CD8-positive, alpha-beta memory T cell (primary cell): ENCODE measurements around the gene IFT43. TPM values are rescaled to one million over a fixed set of nuclear protein-coding genes. Genes with fewer than 3 reads are reported as not detected.

Source experiments
- CTCF ChIA-PET: fragments of 350-600 bp; sonication (Branson Sonifier 250); formaldehyde crosslinking; loops from one replicate; lab custom pipeline; 2021; ENCODE audit warnings: antibody characterized with exemption; lab: Charles Lee
- POLR2A ChIA-PET: fragments of 350-600 bp; sonication (Branson Sonifier 250); formaldehyde crosslinking; loops from one replicate; lab custom pipeline; 2021; ENCODE audit warnings: antibody characterized with exemption; lab: Charles Lee
- DNase-seq, 5 donors: peaks; one replicate each; pipeline versions ENCODE4 v3.0.0 to v3.0.0-alpha.2; 2020 to 2022; ENCODE audit warnings: mixed read lengths in 1 of 5
- H3K27ac ChIP-seq: one replicate; pipeline ENCODE4 v1.7.0; 2013; ENCODE audit warnings: low read depth, mild to moderate bottlenecking, low read length, moderate library complexity
- H3K27me3 ChIP-seq: 2 replicates; pipeline ENCODE4 v1.7.0; 2013; ENCODE audit warnings: low read length, mild to moderate bottlenecking; ENCODE audit not compliant: insufficient read depth, poor library complexity, severe bottlenecking
- H3K36me3 ChIP-seq: 2 replicates; pipeline ENCODE4 v1.7.0; 2013; ENCODE audit warnings: mild to moderate bottlenecking, low read length, moderate library complexity; ENCODE audit not compliant: insufficient read depth
- H3K4me1 ChIP-seq: 2 replicates; pipeline ENCODE4 v1.7.0; 2013; ENCODE audit warnings: mild to moderate bottlenecking, low read length, moderate library complexity; ENCODE audit not compliant: insufficient read depth
- H3K4me3 ChIP-seq: 2 replicates; pipeline ENCODE4 v1.7.0; 2013; ENCODE audit warnings: mild to moderate bottlenecking, low read length
- H3K9me3 ChIP-seq: 2 replicates; pipeline ENCODE4 v1.7.0; 2013; ENCODE audit warnings: mild to moderate bottlenecking, low read length
- H3K27ac Mint-ChIP-seq, 8 donors: one replicate each; pipeline ENCODE4 v1.8.0; 2020 to 2021; ENCODE audit warnings: mixed read lengths in 8 of 8, mild to moderate bottlenecking in 6 of 8, inconsistent platforms in 3 of 8, moderate library complexity in 3 of 8
- H3K27me3 Mint-ChIP-seq, 2 donors: one replicate each; pipeline ENCODE4 v1.8.0; 2020 to 2021; ENCODE audit warnings: mixed read lengths in 2 of 2, mild to moderate bottlenecking in 1 of 2, moderate library complexity in 1 of 2
- H3K36me3 Mint-ChIP-seq, 3 donors: one replicate each; pipeline ENCODE4 v1.8.0; 2020 to 2021; ENCODE audit warnings: mixed read lengths in 3 of 3, inconsistent platforms in 1 of 3, mild to moderate bottlenecking in 1 of 3
- H3K4me1 Mint-ChIP-seq, 3 donors: one replicate each; pipeline ENCODE4 v1.8.0; 2020 to 2021; ENCODE audit warnings: mixed read lengths in 3 of 3, inconsistent platforms in 1 of 3, mild to moderate bottlenecking in 1 of 3
- H3K4me3 Mint-ChIP-seq, 7 donors: one replicate each; pipeline ENCODE4 v1.8.0; 2020 to 2021; ENCODE audit warnings: mixed read lengths in 7 of 7, mild to moderate bottlenecking in 6 of 7, moderate library complexity in 4 of 7, inconsistent platforms in 2 of 7
- H3K9me3 Mint-ChIP-seq, 5 donors: one replicate each; pipeline ENCODE4 v1.8.0; 2020 to 2022; ENCODE audit warnings: mixed read lengths in 5 of 5, mild to moderate bottlenecking in 3 of 5, moderate library complexity in 2 of 5, inconsistent platforms in 1 of 5
- polyA plus RNA-seq: library from polyadenylated mRNA; unstranded; fragments of 300-500 nt; fragmentation: Illumina TruSeq; gene quantifications from one replicate; pipeline ENCODE4 v1.2.3, GENCODE V29; 2021
- total RNA-seq, 2 experiments: library from RNA; stranded (reverse); gene quantifications; one replicate each; pipeline ENCODE4 v1.2.3, GENCODE V29; 2021

IFT43 gene
- total and polyA plus RNA-seq, 3 experiments from 2014 or later = 12.6 to 14.4 (median 14.2) TPM

DNA sequence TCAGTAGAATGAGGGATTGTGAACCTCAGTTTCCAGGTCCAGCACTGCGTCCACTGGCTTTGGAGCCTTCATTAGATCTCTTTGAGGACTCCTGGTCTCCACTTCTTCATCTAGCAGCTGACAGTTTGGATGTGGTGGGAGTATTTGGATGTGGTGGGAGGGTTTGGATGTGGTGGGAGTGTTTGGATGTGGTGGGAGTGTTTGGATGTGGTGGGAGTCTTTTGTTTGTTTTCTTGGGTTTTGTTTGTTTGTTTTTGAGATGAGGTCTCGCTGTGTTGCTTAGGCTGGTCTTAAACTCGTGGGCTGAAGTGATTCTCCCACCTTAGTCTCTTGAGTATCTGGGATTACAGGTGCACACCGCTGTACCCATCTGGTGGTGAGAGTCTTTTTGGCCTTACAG is 64.7 kb downstream of the IFT43 start:
- ChIA-PET POLR2A (no interaction called here), CTCF (interaction anchor here (0.7 to 3.0 kb wide), 13 partner anchors 8 to 598 kb away, joined by 3 to 31 read pairs (median 4); no protein-coding TSS in a partner anchor)
- Histone ChIP-seq H3K27me3 (no peaks in the 10 kb centered on the region), H3K27ac (no peak overlapping the region), H3K36me3 (no peaks in the 10 kb centered on the region), H3K9me3 (no peaks in the 10 kb centered on the region), H3K4me1 (no peaks in the 10 kb centered on the region), H3K4me3 (no peak overlapping the region)
- Mint-ChIP-seq H3K36me3 (no peaks in the 10 kb centered on the region), H3K27ac (no peak overlapping the region), H3K4me3 (no peak overlapping the region), H3K4me1 (no peaks in the 10 kb centered on the region), H3K27me3 (no peaks in the 10 kb centered on the region), H3K9me3 (no peaks in the 10 kb centered on the region)
- DNase-seq = no peak

DNA sequence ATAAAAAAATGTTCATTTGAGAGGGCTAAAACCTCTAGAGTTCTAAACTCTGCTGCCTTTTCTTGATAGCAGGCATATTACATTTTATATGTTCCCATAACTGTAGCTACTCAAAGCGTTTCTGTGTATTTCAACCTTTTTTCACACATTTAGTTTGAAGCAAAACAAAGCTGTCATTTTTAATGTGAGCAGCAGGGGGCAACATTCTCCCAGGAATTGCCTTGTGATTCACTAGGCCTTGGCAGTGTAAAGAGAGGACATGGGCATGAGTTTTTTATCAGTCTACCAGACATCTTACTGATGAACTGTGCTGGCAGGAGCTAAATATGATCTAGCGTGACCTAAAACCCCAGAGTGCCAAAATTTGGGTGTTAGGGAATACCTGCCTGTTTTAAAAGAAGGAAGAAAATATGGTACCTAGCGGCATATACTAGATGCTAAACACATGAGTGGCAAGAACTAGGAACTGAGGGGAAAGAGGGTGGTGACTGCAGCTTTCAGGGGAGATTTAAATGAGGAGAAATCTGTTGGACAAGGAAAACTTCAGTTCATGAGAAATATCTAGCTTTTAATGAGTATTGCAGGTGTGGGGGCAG is 65.3 kb downstream of the IFT43 start:
- ChIA-PET POLR2A (no interaction called here), CTCF (interaction anchor here (0.7 to 3.0 kb wide), 14 partner anchors 8 to 597 kb away, joined by 3 to 31 read pairs (median 4); no protein-coding TSS in a partner anchor)
- DNase-seq = peak in 4 of 5 donors; percentile 11 to 40 (median 33)

DNA sequence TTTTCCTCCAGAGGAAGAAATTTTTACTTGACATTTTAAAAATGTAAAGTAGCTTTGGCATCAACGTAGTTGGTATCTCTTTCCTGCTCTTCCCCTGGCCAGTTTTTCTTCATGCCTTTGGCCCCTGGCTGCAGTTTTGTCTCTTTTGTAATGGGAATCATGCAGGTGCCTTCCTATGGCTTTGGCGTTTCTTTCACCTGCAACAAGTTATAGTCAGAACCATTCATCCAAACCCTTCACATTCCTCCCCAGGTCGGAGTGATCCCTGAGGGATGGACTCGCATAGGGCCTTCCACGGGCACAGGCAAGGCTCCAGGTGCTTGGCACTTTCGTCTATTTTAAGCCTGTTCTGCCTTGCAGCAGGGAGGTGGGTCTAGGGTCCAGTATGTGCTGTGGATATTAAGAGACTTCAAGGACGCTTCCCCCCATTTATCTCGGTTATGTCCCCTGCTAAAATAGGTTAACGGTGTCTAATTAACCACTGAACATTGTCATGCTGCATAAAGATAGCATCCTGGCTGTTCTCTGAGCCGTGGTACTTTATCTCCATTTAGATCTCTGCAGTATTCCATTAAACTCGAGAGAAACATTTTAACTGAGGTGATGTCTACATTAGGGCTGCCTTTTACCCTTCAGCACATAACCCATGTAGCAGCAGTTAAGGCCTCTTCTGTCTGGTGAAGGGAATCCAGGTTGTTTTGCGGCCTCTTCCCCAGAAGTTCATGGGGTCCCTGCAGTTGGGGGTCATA is 66.3 kb downstream of the IFT43 start:
- Histone ChIP-seq H3K27me3 (no peaks in the 10 kb centered on the region), H3K27ac (no peak overlapping the region), H3K36me3 (no peaks in the 10 kb centered on the region), H3K9me3 (no peaks in the 10 kb centered on the region), H3K4me1 (no peaks in the 10 kb centered on the region), H3K4me3 (no peak overlapping the region)
- H3K9me3 Mint-ChIP-seq = no peaks in the 10 kb centered on the region
- no peak overlapping the region for H3K27ac Mint-ChIP-seq
- no peak overlapping the region for H3K4me3 Mint-ChIP-seq
- POLR2A ChIA-PET = no interaction called here
- no peak for DNase-seq
- H3K36me3 Mint-ChIP-seq = peaks cover 0 to under 1% (median 0%) of the 10 kb centered on the region in 3 donors
- H3K27me3 Mint-ChIP-seq = no peaks in the 10 kb centered on the region
- H3K4me1 Mint-ChIP-seq = peaks cover 0 to 4% (median 0%) of the 10 kb centered on the region in 3 donors
- CTCF ChIA-PET = interaction anchor here (1.0 to 3.0 kb wide), 7 partner anchors 9 to 596 kb away, joined by 3 to 31 read pairs (median 6); no protein-coding TSS in a partner anchor

More for the DNA sequence above, 65.3 kb downstream of the IFT43 start:
- H3K4me1 Mint-ChIP-seq = peaks cover 0 to 4% (median 0%) of the 10 kb centered on the region in 3 donors
- Histone ChIP-seq H3K36me3 (no peaks in the 10 kb centered on the region), H3K27ac (no peak overlapping the region), H3K27me3 (no peaks in the 10 kb centered on the region), H3K4me1 (no peaks in the 10 kb centered on the region), H3K9me3 (no peaks in the 10 kb centered on the region), H3K4me3 (no peak overlapping the region)
- no peak overlapping the region for H3K4me3 Mint-ChIP-seq
- H3K36me3 Mint-ChIP-seq = no peaks in the 10 kb centered on the region
- no peaks in the 10 kb centered on the region for H3K27me3 Mint-ChIP-seq
- H3K9me3 Mint-ChIP-seq = no peaks in the 10 kb centered on the region
- no peak overlapping the region for H3K27ac Mint-ChIP-seq

DNA sequence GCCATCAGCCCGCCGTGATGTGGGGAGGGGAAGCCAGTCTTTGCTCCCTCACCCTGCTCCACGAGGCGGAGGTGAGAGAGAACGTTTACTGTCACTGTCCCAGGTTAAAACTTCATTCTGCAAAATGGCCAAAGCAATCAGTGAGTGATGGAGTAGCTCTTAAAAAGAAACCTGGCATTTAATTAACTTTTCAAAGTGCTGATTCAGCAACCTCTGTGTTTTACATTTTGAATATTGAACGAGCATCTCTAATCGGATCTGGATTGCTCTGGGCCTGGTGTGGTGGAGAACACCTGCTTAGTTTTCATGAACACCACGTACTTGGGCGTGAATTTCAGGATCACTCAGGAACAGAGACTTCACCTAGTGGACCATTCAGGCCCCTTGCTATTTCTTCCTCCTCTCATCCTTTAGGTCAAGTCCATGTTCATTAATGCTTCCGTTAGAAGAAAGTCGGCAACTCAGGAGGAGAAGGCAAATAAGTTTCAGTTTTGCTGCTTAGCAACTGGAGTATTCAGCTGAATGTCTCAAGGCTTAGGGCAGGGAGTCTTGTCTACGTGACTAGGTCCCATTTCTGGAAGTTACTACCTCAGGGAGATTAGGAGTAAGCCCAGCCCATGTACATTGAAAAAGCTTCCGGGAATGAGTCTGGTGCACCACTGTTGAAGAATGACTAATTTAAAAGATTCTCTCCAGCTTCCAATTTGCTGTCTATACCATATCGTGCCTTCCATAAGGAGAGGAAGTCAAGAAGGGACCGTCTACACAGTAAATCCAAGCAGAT is 68.2 kb downstream of the IFT43 start:
- DNase-seq = no peak
- Mint-ChIP-seq H3K4me3 (no peak overlapping the region), H3K9me3 (no peaks in the 10 kb centered on the region), H3K27ac (no peak overlapping the region), H3K27me3 (no peaks in the 10 kb centered on the region), H3K36me3 (peaks cover 0 to 2% (median 1%) of the 10 kb centered on the region in 3 donors), H3K4me1 (peaks cover 0 to 4% (median 0%) of the 10 kb centered on the region in 3 donors)
- Histone ChIP-seq H3K4me3 (no peak overlapping the region), H3K4me1 (no peaks in the 10 kb centered on the region), H3K27ac (no peak overlapping the region), H3K27me3 (no peaks in the 10 kb centered on the region), H3K36me3 (no peaks in the 10 kb centered on the region), H3K9me3 (no peaks in the 10 kb centered on the region)
- POLR2A ChIA-PET = no interaction called here
- CTCF ChIA-PET = interaction anchor here (1.3 kb wide), 1 partner anchor 299 kb away, joined by 9 read pairs; no protein-coding TSS in a partner anchor

DNA sequence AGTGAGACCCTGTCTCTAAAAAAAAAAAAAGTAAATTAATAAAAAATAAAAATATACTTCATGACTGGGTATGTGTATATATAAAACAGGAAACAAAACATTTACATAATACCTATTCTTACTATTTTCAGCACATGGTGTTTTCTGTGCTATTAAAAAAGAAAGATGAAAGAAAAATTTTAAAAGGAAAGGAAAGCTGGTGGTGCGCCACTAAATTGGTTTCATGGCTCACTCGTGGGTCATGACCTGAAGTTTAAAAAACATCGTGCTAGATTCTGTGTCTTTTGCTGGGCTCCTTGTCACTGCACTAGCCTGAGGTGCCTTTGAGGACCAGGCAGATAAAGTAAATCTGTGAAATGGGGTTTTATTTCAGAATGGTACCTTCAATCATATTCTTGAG is 69.8 kb downstream of the IFT43 start:
- Histone ChIP-seq H3K27me3 (no peaks in the 10 kb centered on the region), H3K4me1 (no peaks in the 10 kb centered on the region), H3K36me3 (no peaks in the 10 kb centered on the region), H3K4me3 (no peak overlapping the region), H3K9me3 (no peaks in the 10 kb centered on the region), H3K27ac (no peak overlapping the region)
- H3K36me3 Mint-ChIP-seq = peaks cover 6 to 10% (median 7%) of the 10 kb centered on the region in 3 donors
- peaks cover 0 to 4% (median 0%) of the 10 kb centered on the region in 3 donors for H3K4me1 Mint-ChIP-seq
- POLR2A ChIA-PET = no interaction called here
- H3K27ac Mint-ChIP-seq = no peak overlapping the region
- no peaks in the 10 kb centered on the region for H3K9me3 Mint-ChIP-seq
- CTCF ChIA-PET = no interaction called here
- DNase-seq = no peak
- H3K4me3 Mint-ChIP-seq = no peak overlapping the region
- no peaks in the 10 kb centered on the region for H3K27me3 Mint-ChIP-seq

DNA sequence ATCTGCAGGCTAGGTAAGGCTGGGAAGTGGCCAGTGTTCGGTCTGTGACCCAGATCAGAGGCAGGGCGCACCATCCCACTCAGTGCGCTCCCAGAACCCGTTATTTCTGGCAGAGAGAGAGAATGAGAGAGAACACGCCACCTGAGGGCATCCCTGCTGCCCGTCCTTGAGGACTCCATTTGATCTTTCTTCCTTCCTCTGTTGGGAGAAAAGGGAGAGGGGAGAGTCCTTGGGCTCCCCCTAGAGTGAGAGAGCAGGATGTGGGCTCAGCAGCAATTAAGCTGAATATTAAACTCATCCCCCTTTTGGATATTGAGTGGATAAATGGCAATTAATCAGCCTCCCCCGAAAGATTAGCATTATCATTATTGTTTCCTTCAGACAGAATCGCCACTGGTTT is 70.6 kb downstream of the IFT43 start:
- ChIA-PET POLR2A (no interaction called here), CTCF (no interaction called here)
- no peak overlapping the region for H3K27ac Mint-ChIP-seq
- no peaks in the 10 kb centered on the region for H3K27me3 Mint-ChIP-seq
- H3K27me3 ChIP-seq = no peaks in the 10 kb centered on the region
- H3K4me1 Mint-ChIP-seq = peaks cover 0 to 4% (median 0%) of the 10 kb centered on the region in 3 donors
- H3K4me3 Mint-ChIP-seq = no peak overlapping the region
- H3K4me3 ChIP-seq = no peak overlapping the region
- no peaks in the 10 kb centered on the region for H3K4me1 ChIP-seq
- H3K9me3 ChIP-seq = no peaks in the 10 kb centered on the region
- H3K9me3 Mint-ChIP-seq = no peaks in the 10 kb centered on the region
- peaks cover 8 to 11% (median 11%) of the 10 kb centered on the region in 3 donors for H3K36me3 Mint-ChIP-seq
- H3K36me3 ChIP-seq = no peaks in the 10 kb centered on the region
- no peak overlapping the region for H3K27ac ChIP-seq
- DNase-seq = no peak

DNA sequence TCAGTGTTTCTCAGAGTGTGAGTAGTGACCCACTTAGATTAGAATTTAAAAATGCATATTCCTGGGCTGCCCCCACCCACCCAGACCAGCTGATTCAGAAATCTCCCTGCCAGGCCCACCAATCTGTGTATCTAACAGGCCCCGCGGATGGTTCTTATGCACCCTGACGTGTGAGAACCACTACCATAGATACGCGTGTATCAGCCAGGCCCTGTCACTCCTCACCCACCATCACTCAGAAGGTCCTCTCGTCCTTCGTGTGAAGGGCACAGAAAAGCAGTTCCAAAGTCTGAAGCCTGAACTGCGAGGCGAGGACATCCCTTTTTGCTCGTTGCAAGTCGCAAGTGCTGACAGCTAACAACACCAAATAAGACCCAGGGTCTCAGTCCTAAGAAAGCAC is 72.4 kb downstream of the IFT43 start:
- H3K4me3 ChIP-seq = no peak overlapping the region
- peaks cover 0 to 4% (median 0%) of the 10 kb centered on the region in 3 donors for H3K4me1 Mint-ChIP-seq
- DNase-seq = no peak
- ChIA-PET POLR2A (no interaction called here), CTCF (no interaction called here)
- H3K27me3 Mint-ChIP-seq = no peaks in the 10 kb centered on the region
- no peaks in the 10 kb centered on the region for H3K9me3 Mint-ChIP-seq
- no peak overlapping the region for H3K27ac Mint-ChIP-seq
- no peak overlapping the region for H3K27ac ChIP-seq
- H3K9me3 ChIP-seq = no peaks in the 10 kb centered on the region
- no peaks in the 10 kb centered on the region for H3K36me3 ChIP-seq
- H3K27me3 ChIP-seq = no peaks in the 10 kb centered on the region
- H3K36me3 Mint-ChIP-seq = peaks cover 13 to 15% (median 13%) of the 10 kb centered on the region in 3 donors
- no peak overlapping the region for H3K4me3 Mint-ChIP-seq
- H3K4me1 ChIP-seq = no peaks in the 10 kb centered on the region
